Activated CD4-positive, alpha-beta T cell treated with anti-CD3 and anti-CD28 coated beads, Interleukin-10, Interleukin-2, amounts not matched to agents 100 ng/mL and 50 ng/mL, durations not matched to agents 16 hours and 8 hours (primary cell): ENCODE measurements around the gene EDN1.
"Not testable (repeated sequence)": the region's sequence is repeated elsewhere in the genome, so short reads cannot be mapped to it uniquely, and the experiment has no call there.

Experiments used
- DNase-seq: peaks from one replicate; pipeline ENCODE4 v3.0.0-alpha.2; 2020

EDN1 gene

GRCh38 chr6:12295558-12296254 is 5.5 kb downstream of the EDN1 start:
- DNase-seq = no peak

GRCh38 chr6:12296255-12296573 is 6.1 kb downstream of the EDN1 start:
- no peak for DNase-seq

GRCh38 chr6:12296604-12297003 is 6.4 kb downstream of the EDN1 start:
- DNase-seq = no peak

- DNase-seq = no peak
Observed at GRCh38 chr6:12297363-12298016, 7.3 kb downstream of the EDN1 start.

GRCh38 chr6:12298017-12298978 is 8.1 kb downstream of the EDN1 start:
- no peak for DNase-seq

- no peak for DNase-seq
Observed at GRCh38 chr6:12298995-12299394, 8.8 kb downstream of the EDN1 start.

- DNase-seq = no peak
Observed at GRCh38 chr6:12301018-12301417, 10.9 kb downstream of the EDN1 start.

GRCh38 chr6:12304487-12304886 is 14.3 kb downstream of the EDN1 start:
- no peak for DNase-seq

GRCh38 chr6:12309070-12309469 is 18.9 kb downstream of the EDN1 start:
- DNase-seq = no peak

GRCh38 chr6:12311106-12311505 is 20.9 kb downstream of the EDN1 start:
- DNase-seq = no peak

GRCh38 chr6:12312736-12313135 is 22.6 kb downstream of the EDN1 start:
- no peak for DNase-seq

GRCh38 chr6:12313306-12313991 is 23.3 kb downstream of the EDN1 start:
- DNase-seq = no peak

GRCh38 chr6:12313992-12314589 is 23.9 kb downstream of the EDN1 start:
- DNase-seq = no peak

- no peak for DNase-seq
Observed at GRCh38 chr6:12314751-12315150, 24.6 kb downstream of the EDN1 start.

- DNase-seq = no peak
Observed at GRCh38 chr6:12315292-12316081, 25.3 kb downstream of the EDN1 start.

- no peak for DNase-seq
Observed at GRCh38 chr6:12318749-12319148, 28.6 kb downstream of the EDN1 start.

- DNase-seq = not testable (repeated sequence)
Observed at GRCh38 chr6:12320074-12320473, 29.9 kb downstream of the EDN1 start.

GRCh38 chr6:12324099-12324498 is 33.9 kb downstream of the EDN1 start:
- no peak for DNase-seq

GRCh38 chr6:12324748-12325147 is 34.6 kb downstream of the EDN1 start:
- no peak for DNase-seq

GRCh38 chr6:12325872-12326271 is 35.7 kb downstream of the EDN1 start:
- DNase-seq = no peak

- DNase-seq = no peak
Observed at GRCh38 chr6:12327391-12327790, 37.2 kb downstream of the EDN1 start.

- no peak for DNase-seq
Observed at GRCh38 chr6:12327988-12328387, 37.8 kb downstream of the EDN1 start.
